ENCODE results near the gene IQSEC3.

GRCh38 chr12:184811-185575, 118.4 kb downstream of the IQSEC3 start:
- TF ChIP-seq CBX3 (IDR thresholded peaks at IDR 0.05; ENCODE audit: borderline replicate concordance, low read depth) (no peak), SUZ12 (IDR thresholded peaks at IDR 0.05; ENCODE audit: unreplicated experiment) (no peak), DPF2 (IDR thresholded peaks at IDR 0.05) (no peak), ZNF24 (IDR thresholded peaks at IDR 0.05) (no peak), MAX (IDR thresholded peaks at IDR 0.05; ENCODE audit: low read depth, low read length) (no peak), CHD4 (IDR thresholded peaks at IDR 0.05) (no peak), IRF4 (IDR thresholded peaks at IDR 0.05; ENCODE audit: low read depth, low read length) (no peak), CHD2 (IDR thresholded peaks at IDR 0.05; ENCODE audit: borderline replicate concordance, low read depth, low read length) (no peak), CHD1 (IDR thresholded peaks at IDR 0.05; ENCODE audit: low read depth, low read length) (no peak), FOXM1 (IDR thresholded peaks at IDR 0.05; ENCODE audit: low read depth, low read length) (no peak), ETV6 (conservative IDR thresholded peaks at IDR 0.05 in 1 of 2, IDR thresholded peaks at IDR 0.05 in 1 of 2; ENCODE audit: borderline replicate concordance in 1 of 2, low read depth in 1 of 2) (no peak)
- TF ChIP-seq, protein P1, sequence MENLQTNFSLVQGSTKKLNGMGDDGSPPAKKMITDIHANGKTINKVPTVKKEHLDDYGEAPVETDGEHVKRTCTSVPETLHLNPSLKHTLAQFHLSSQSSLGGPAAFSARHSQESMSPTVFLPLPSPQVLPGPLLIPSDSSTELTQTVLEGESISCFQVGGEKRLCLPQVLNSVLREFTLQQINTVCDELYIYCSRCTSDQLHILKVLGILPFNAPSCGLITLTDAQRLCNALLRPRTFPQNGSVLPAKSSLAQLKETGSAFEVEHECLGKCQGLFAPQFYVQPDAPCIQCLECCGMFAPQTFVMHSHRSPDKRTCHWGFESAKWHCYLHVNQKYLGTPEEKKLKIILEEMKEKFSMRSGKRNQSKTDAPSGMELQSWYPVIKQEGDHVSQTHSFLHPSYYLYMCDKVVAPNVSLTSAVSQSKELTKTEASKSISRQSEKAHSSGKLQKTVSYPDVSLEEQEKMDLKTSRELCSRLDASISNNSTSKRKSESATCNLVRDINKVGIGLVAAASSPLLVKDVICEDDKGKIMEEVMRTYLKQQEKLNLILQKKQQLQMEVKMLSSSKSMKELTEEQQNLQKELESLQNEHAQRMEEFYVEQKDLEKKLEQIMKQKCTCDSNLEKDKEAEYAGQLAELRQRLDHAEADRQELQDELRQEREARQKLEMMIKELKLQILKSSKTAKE (IDR thresholded peaks at IDR 0.05; ENCODE audit: low read depth, poor library complexity, severe bottlenecking) = no peak
- TF ChIP-seq, protein P2, sequence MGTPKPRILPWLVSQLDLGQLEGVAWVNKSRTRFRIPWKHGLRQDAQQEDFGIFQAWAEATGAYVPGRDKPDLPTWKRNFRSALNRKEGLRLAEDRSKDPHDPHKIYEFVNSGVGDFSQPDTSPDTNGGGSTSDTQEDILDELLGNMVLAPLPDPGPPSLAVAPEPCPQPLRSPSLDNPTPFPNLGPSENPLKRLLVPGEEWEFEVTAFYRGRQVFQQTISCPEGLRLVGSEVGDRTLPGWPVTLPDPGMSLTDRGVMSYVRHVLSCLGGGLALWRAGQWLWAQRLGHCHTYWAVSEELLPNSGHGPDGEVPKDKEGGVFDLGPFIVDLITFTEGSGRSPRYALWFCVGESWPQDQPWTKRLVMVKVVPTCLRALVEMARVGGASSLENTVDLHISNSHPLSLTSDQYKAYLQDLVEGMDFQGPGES (IDR thresholded peaks at IDR 0.05) = no peak
- TF ChIP-seq, protein P3, sequence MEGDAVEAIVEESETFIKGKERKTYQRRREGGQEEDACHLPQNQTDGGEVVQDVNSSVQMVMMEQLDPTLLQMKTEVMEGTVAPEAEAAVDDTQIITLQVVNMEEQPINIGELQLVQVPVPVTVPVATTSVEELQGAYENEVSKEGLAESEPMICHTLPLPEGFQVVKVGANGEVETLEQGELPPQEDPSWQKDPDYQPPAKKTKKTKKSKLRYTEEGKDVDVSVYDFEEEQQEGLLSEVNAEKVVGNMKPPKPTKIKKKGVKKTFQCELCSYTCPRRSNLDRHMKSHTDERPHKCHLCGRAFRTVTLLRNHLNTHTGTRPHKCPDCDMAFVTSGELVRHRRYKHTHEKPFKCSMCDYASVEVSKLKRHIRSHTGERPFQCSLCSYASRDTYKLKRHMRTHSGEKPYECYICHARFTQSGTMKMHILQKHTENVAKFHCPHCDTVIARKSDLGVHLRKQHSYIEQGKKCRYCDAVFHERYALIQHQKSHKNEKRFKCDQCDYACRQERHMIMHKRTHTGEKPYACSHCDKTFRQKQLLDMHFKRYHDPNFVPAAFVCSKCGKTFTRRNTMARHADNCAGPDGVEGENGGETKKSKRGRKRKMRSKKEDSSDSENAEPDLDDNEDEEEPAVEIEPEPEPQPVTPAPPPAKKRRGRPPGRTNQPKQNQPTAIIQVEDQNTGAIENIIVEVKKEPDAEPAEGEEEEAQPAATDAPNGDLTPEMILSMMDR (IDR thresholded peaks at IDR 0.05 in 2 of 3, conservative IDR thresholded peaks at IDR 0.05 in 1 of 3; ENCODE audit: control insufficient read depth in 2 of 3, extremely low read depth in 1 of 3, insufficient read depth in 1 of 3, low read depth in 3 of 3, low read length in 3 of 3) = no peak
